HCT116 (cell line): Measurements from ENCODE around the gene TRPM1. TPM values are rescaled to one million over a fixed set of nuclear protein-coding genes. Genes with fewer than 3 reads are reported as not detected.
A peak's percentile ranks its signal among the peaks of the same experiment; 100 is the strongest.

Experiments used
- ATAC-seq: fragments of 200-7000 bp; cut with Tn5 transposase; 2 replicates; pipeline ENCODE4 v1.9.1; 2020; ENCODE audit warnings: mild to moderate bottlenecking, moderate library complexity
- BruUV-seq: library from RNA; stranded (reverse); fragments of 400-500 nt; replicated peaks from 2 replicates; lab custom pipeline; 2021; lab: Mats Ljungman, UMichigan
- CTCF ChIA-PET: fragments of 300-600 bp; sonication (Branson Sonifier 250); formaldehyde crosslinking; loops from one replicate; lab custom pipeline; 2021; ENCODE audit warnings: antibody characterized with exemption; lab: Charles Lee
- POLR2A ChIA-PET: fragments of 300-600, 350-600 bp; sonication (Branson Sonifier 250); formaldehyde crosslinking; loops from one replicate; lab custom pipeline; 2021; ENCODE audit warnings: antibody characterized with exemption; lab: Charles Lee
- RAD21 ChIA-PET, 2 experiments: fragments of 300-600 bp; sonication (Branson Sonifier 250); formaldehyde crosslinking; loops; one replicate each; lab custom pipeline; 2023; ENCODE audit warnings: low total read pairs in 2 of 2; ENCODE audit not compliant: uncharacterized antibody in 2 of 2, unreplicated experiment in 2 of 2, low non-redundant PET in 1 of 2; lab: Charles Lee
- DNase-seq: peaks from one replicate; pipeline ENCODE4 v3.0.0-alpha.2; 2010; ENCODE audit warnings: low read depth, low spot score
- H2AFZ ChIP-seq: fragments of 200-600 bp; shearing (Covaris generic), sonication (generic); 2 replicates; pipeline ENCODE4 v1.6.1; 2017; ENCODE audit warnings: low read depth, mixed run types, mixed read lengths, antibody characterized with exemption, low read length; ENCODE audit not compliant: poor library complexity, severe bottlenecking
- H3K27ac ChIP-seq: 2 replicates; pipeline ENCODE4 v1.5.1; 2012; ENCODE audit warnings: low read depth, low read length
- H3K27me3 ChIP-seq: fragments of 200-600 bp; sonication (generic); 2 replicates; pipeline ENCODE4 v1.6.1; 2016; ENCODE audit warnings: mixed run types, low read length, mixed read lengths; ENCODE audit not compliant: insufficient read depth
- H3K36me3 ChIP-seq, 2 experiments: fragments of 200-500 bp in 1 of 2; fragments of 200-600 bp in 1 of 2; sonication (Bioruptor generic) in 1 of 2; sonication (generic) in 1 of 2; 2 replicates each; pipeline versions ENCODE4 v1.5.1 to v1.6.1; 2014 to 2016; ENCODE audit warnings: low read length in 2 of 2, inconsistent platforms in 1 of 2, mixed read lengths in 1 of 2, mixed run types in 1 of 2; ENCODE audit not compliant: insufficient read depth in 2 of 2, control insufficient read depth in 1 of 2
- H3K4me1 ChIP-seq, 2 experiments: fragments of 200-600 bp in 1 of 2; sonication (generic) in 1 of 2; 2 replicates each; pipeline versions ENCODE4 v1.5.1 to v1.6.1; 2012 to 2017; ENCODE audit warnings: low read length in 2 of 2, inconsistent platforms in 1 of 2, mild to moderate bottlenecking in 1 of 2, mixed read lengths in 1 of 2, mixed run types in 1 of 2, moderate library complexity in 1 of 2; ENCODE audit not compliant: insufficient read depth in 2 of 2, control insufficient read depth in 1 of 2
- H3K4me2 ChIP-seq: fragments of 200-600 bp; sonication (generic); 2 replicates; pipeline ENCODE4 v1.6.1; 2017; ENCODE audit warnings: mixed run types, low read length, mixed read lengths
- H3K4me3 ChIP-seq, 2 experiments: fragments of 200-600 bp in 1 of 2; sonication (generic) in 1 of 2; replicated peaks in 1 of 2; 2 replicates each; pipeline ENCODE4 v1.5.1; 2011 to 2016; ENCODE audit warnings: low read length in 2 of 2, control low read depth in 1 of 2, low read depth in 1 of 2, mild to moderate bottlenecking in 1 of 2, mixed read lengths in 1 of 2, mixed run types in 1 of 2
- H3K79me2 ChIP-seq: fragments of 200-600 bp; sonication (generic); 2 replicates; pipeline ENCODE4 v1.6.1; 2017; ENCODE audit warnings: mild to moderate bottlenecking, mixed run types, low read length, moderate library complexity, mixed read lengths; ENCODE audit not compliant: insufficient read depth
- H3K9ac ChIP-seq: fragments of 200-600 bp; sonication (generic); 2 replicates; pipeline ENCODE4 v1.6.1; 2016; ENCODE audit warnings: low read length, mixed read lengths
- H3K9me2 ChIP-seq: fragments of 200-600 bp; sonication (generic), shearing (Covaris generic); 2 replicates; pipeline ENCODE4 v1.6.1; 2017; ENCODE audit warnings: mixed run types, mild to moderate bottlenecking, moderate library complexity; ENCODE audit not compliant: insufficient read depth
- H3K9me3 ChIP-seq, 2 experiments: fragments of 200-500 bp in 1 of 2; fragments of 200-600 bp in 1 of 2; sonication (Bioruptor generic) in 1 of 2; sonication (generic) in 1 of 2; 2 replicates each; pipeline ENCODE4 v1.6.1; 2014 to 2017; ENCODE audit warnings: low read length in 2 of 2, mixed read lengths in 2 of 2, inconsistent platforms in 1 of 2, low read depth in 1 of 2, mild to moderate bottlenecking in 1 of 2, mixed run types in 1 of 2, moderate library complexity in 1 of 2; ENCODE audit not compliant: control insufficient read depth in 1 of 2, insufficient read depth in 1 of 2
- H4K20me1 ChIP-seq: fragments of 200-600 bp; sonication (generic), shearing (Covaris generic); 2 replicates; pipeline ENCODE4 v1.6.1; 2017; ENCODE audit warnings: mixed run types, mild to moderate bottlenecking, moderate library complexity; ENCODE audit not compliant: insufficient read depth
- CTCF ChIP-seq, 3 experiments: fragments of 200-600 bp in 1 of 3; sonication (generic) in 1 of 3; IDR thresholded peaks in 2 of 3; conservative IDR thresholded peaks in 1 of 3; 2 replicates each; pipeline ENCODE4 v1.5.1; 2012 to 2017; ENCODE audit warnings: low read depth in 2 of 3, low read length in 2 of 3, antibody characterized with exemption in 1 of 3, borderline replicate concordance in 1 of 3, control low read depth in 1 of 3, mild to moderate bottlenecking in 1 of 3, mixed read lengths in 1 of 3, mixed run types in 1 of 3, moderate library complexity in 1 of 3; ENCODE audit not compliant: insufficient read depth in 1 of 3
- EGR1 ChIP-seq: IDR thresholded peaks from 2 replicates; pipeline ENCODE4 v1.6.1; 2012; ENCODE audit warnings: low read depth
- EZH2 ChIP-seq: fragments of 200-600 bp; sonication (generic); IDR thresholded peaks from 2 replicates; pipeline ENCODE4 v1.6.1; 2017; ENCODE audit warnings: antibody characterized with exemption, mixed run types
- FOSL1 ChIP-seq: IDR thresholded peaks from 2 replicates; pipeline ENCODE4 v1.6.1; 2012; ENCODE audit warnings: low read depth
- JUND ChIP-seq: IDR thresholded peaks from 2 replicates; pipeline ENCODE4 v1.6.1; 2012
- POLR2A ChIP-seq: IDR thresholded peaks from 2 replicates; pipeline ENCODE4 v1.7.0; 2011; ENCODE audit warnings: borderline replicate concordance; ENCODE audit not compliant: insufficient read depth, insufficient read length; ENCODE audit errors: extremely low read depth
- POLR2AphosphoS5 ChIP-seq: IDR thresholded peaks from 2 replicates; pipeline ENCODE4 v1.6.1; 2011; ENCODE audit warnings: mild to moderate bottlenecking, low read depth, low read length, moderate library complexity
- REST ChIP-seq: IDR thresholded peaks from 2 replicates; pipeline ENCODE4 v1.6.1; 2012; ENCODE audit warnings: low read depth
- SIN3A ChIP-seq: IDR thresholded peaks from 2 replicates; pipeline ENCODE4 v1.6.1; 2012; ENCODE audit warnings: low read depth
- SP1 ChIP-seq: IDR thresholded peaks from 2 replicates; pipeline ENCODE4 v1.6.1; 2012; ENCODE audit warnings: low read depth
- SRF ChIP-seq: IDR thresholded peaks from 2 replicates; pipeline ENCODE4 v1.6.1; 2012; ENCODE audit warnings: low read depth
- TCF7L2 ChIP-seq: IDR thresholded peaks from 2 replicates; pipeline ENCODE4 v1.7.0; 2011; ENCODE audit warnings: borderline replicate concordance, inconsistent platforms; ENCODE audit not compliant: insufficient read depth, insufficient read length; ENCODE audit errors: extremely low read depth
- YY1 ChIP-seq: IDR thresholded peaks from 2 replicates; pipeline ENCODE4 v1.6.1; 2011; ENCODE audit warnings: low read length, low read depth, moderate library complexity, mild to moderate bottlenecking; ENCODE audit not compliant: insufficient replicate concordance; ENCODE audit errors: extremely low read depth
- intact Hi-C: fragments of 100-400 bp; cut with micrococcal nuclease; formaldehyde crosslinking; loops from 2 replicates; pipeline ENCODE4 v1.10.0; 2022
- total RNA-seq: library from RNA; stranded (reverse); gene quantifications from one replicate; pipeline ENCODE4 v1.2.1, GENCODE V29; 2021; ENCODE audit not compliant: unreplicated experiment

Gene TRPM1
- total RNA-seq, 1 experiment from 2014 or later, result not detected

GRCh38 chr15:31136016-31136415 lies 34.5 kb upstream of the TRPM1 start:
- Histone ChIP-seq H2AFZ (peak overlapping the region; percentile 60), H3K4me2 (no peak overlapping the region)
- CTCF ChIA-PET, result no interaction called here

GRCh38 chr15:31135523-31135922 lies 34.0 kb upstream of the TRPM1 start:
- ChIA-PET RAD21 (no interaction called here), POLR2A (no interaction called here), CTCF (no interaction called here)
- no peaks in the 10 kb centered on the region; a peak in 2 of 4 replicates for H3K4me1 ChIP-seq
- H3K79me2 ChIP-seq, result no peaks in the 10 kb centered on the region
- no peaks in the 10 kb centered on the region for H3K9me2 ChIP-seq
- no peaks in the 10 kb centered on the region for H4K20me1 ChIP-seq
- no peak overlapping the region for H3K4me3 ChIP-seq
- no peak for ATAC-seq
- H3K9me3 ChIP-seq, result no peaks in the 10 kb centered on the region
- H3K27ac ChIP-seq, result no peak overlapping the region
- DNase-seq, result no peak
- H3K9ac ChIP-seq, result no peak overlapping the region
- no peaks in the 10 kb centered on the region for H3K27me3 ChIP-seq
- intact Hi-C loops, result no loop called here
- H2AFZ ChIP-seq, result peak overlapping the region; percentile 60
- H3K4me2 ChIP-seq, result no peak overlapping the region
- BruUV-seq, result no TSS peak
- H3K36me3 ChIP-seq, result no peaks in the 10 kb centered on the region
- TF ChIP-seq EZH2 (no peak), FOSL1 (no peak), POLR2AphosphoS5 (no peak), POLR2A (no peak), SP1 (no peak), JUND (no peak), SIN3A (no peak), REST (no peak), TCF7L2 (no peak), YY1 (no peak)

More at GRCh38 chr15:31136016-31136415, 34.5 kb upstream of the TRPM1 start:
- Histone ChIP-seq H4K20me1 (no peaks in the 10 kb centered on the region), H3K4me3 (no peak overlapping the region), H3K4me1 (no peaks in the 10 kb centered on the region; a peak in 2 of 4 replicates), H3K9me2 (no peaks in the 10 kb centered on the region), H3K9me3 (no peaks in the 10 kb centered on the region), H3K27me3 (no peaks in the 10 kb centered on the region), H3K9ac (no peak overlapping the region), H3K36me3 (no peaks in the 10 kb centered on the region), H3K27ac (no peak overlapping the region), H3K79me2 (no peaks in the 10 kb centered on the region)
- BruUV-seq, result no TSS peak
- no peak for TF ChIP-seq SRF
- TF ChIP-seq EGR1, result 0 out of 2 replicates have a peak, but pooled peaks have one; percentile 20
- TF ChIP-seq CTCF (IDR thresholded peaks at IDR 0.05 in 2 of 3, conservative IDR thresholded peaks at IDR 0.05 in 1 of 3; ENCODE audit: borderline replicate concordance in 1 of 3, insufficient read depth in 1 of 3, low read depth in 2 of 3, low read length in 2 of 3), result peak in 2 of 3 experiments; percentile 40 to 50; a peak in 4 of 6 replicates
- POLR2A ChIA-PET, result no interaction called here
- RAD21 ChIA-PET, result no interaction called here
- DNase-seq (no peak), ATAC-seq (peak; percentile 98)
- intact Hi-C loops, result no loop called here
